ENCODE measurements around the gene NEU4.
"Not testable (repeated sequence)": the region's sequence is repeated elsewhere in the genome, so short reads cannot be mapped to it uniquely, and the experiment has no call there.

NEU4 gene

GRCh38 chr2:241801611-241802420, 7.2 kb upstream of the NEU4 start:
- no peak for TF ChIP-seq Cebpa-rat (IDR thresholded peaks at IDR 0.05)
- Histone ChIP-seq H3K27ac (no peak overlapping the region), H3K4me1 (peaks cover 35 to 82% (median 71%) of the 10 kb centered on the region in 10 experiments), H3K4me2 (peak overlapping the region; percentile 12 to 100 (median 97); a peak in 19 of 22 replicates), H3K4me3 (no peak overlapping the region), H3K36me3 (no peaks in the 10 kb centered on the region), H3K27me3 (peaks cover 0 to 22% (median 6%) of the 10 kb centered on the region in 11 experiments; a peak in 11 of 22 replicates), H4K20me1 (no peaks in the 10 kb centered on the region), H3K9me3 (replicated peaks in 1 of 11) (no peaks in the 10 kb centered on the region), H3K9ac (peak overlapping the region in 3 of 11 experiments; percentile 20 to 51 (median 44); a peak in 3 of 22 replicates)

- Histone ChIP-seq H3K4me2 (peak overlapping the region; percentile 95 to 100 (median 98)), H3K4me3 (peak overlapping the region; percentile 49 to 72 (median 59); a peak in 17 of 20 replicates)
These were observed 6.3 kb upstream of the NEU4 start for GRCh38 chr2:241802421-241803318.

GRCh38 chr2:241803387-241804325, 5.3 kb upstream of the NEU4 start:
- peaks cover 30 to 71% (median 62%) of the 10 kb centered on the region in 10 experiments for H3K4me1 ChIP-seq
- peak overlapping the region; percentile 95 to 100 (median 98) for H3K4me2 ChIP-seq
- H3K27me3 ChIP-seq, result peaks cover 0 to 23% (median 6%) of the 10 kb centered on the region in 11 experiments; a peak in 11 of 22 replicates
- peak overlapping the region; percentile 36 to 71 (median 61) for H3K27ac ChIP-seq
- H3K9me3 ChIP-seq (replicated peaks in 1 of 11), result no peaks in the 10 kb centered on the region
- H3K36me3 ChIP-seq, result no peaks in the 10 kb centered on the region
- no peak for TF ChIP-seq Cebpa-rat (IDR thresholded peaks at IDR 0.05)
- H3K4me3 ChIP-seq, result peak overlapping the region; percentile 49 to 72 (median 59)
- H4K20me1 ChIP-seq, result no peaks in the 10 kb centered on the region
- H3K9ac ChIP-seq, result peak overlapping the region; percentile 53 to 81 (median 69)

More at GRCh38 chr2:241802421-241803318, 6.3 kb upstream of the NEU4 start:
- Histone ChIP-seq H3K9me3 (replicated peaks in 1 of 11) (no peaks in the 10 kb centered on the region), H3K36me3 (no peaks in the 10 kb centered on the region), H3K27ac (peak overlapping the region in 7 of 11 experiments; percentile 52 to 71 (median 61); a peak in 10 of 22 replicates), H3K27me3 (peaks cover 0 to 22% (median 6%) of the 10 kb centered on the region in 11 experiments; a peak in 11 of 22 replicates), H3K4me1 (peaks cover 34 to 73% (median 65%) of the 10 kb centered on the region in 10 experiments), H3K9ac (peak overlapping the region in 8 of 11 experiments; percentile 53 to 81 (median 70); a peak in 11 of 22 replicates), H4K20me1 (no peaks in the 10 kb centered on the region)
- TF ChIP-seq Cebpa-rat (IDR thresholded peaks at IDR 0.05), result no peak

- H3K9me3 ChIP-seq (replicated peaks in 1 of 11), result no peaks in the 10 kb centered on the region
- no peaks in the 10 kb centered on the region; a peak in 2 of 22 replicates for H4K20me1 ChIP-seq
- H3K4me2 ChIP-seq, result peak overlapping the region; percentile 95 to 100 (median 98)
- H3K27ac ChIP-seq, result peak overlapping the region; percentile 36 to 71 (median 61)
- no peak for TF ChIP-seq Cebpa-rat (IDR thresholded peaks at IDR 0.05)
- H3K4me3 ChIP-seq, result peak overlapping the region; percentile 49 to 72 (median 59)
- peaks cover 38 to 71% (median 62%) of the 10 kb centered on the region in 10 experiments for H3K4me1 ChIP-seq
- peaks cover 0 to 32% (median 6%) of the 10 kb centered on the region in 11 experiments; a peak in 11 of 22 replicates for H3K27me3 ChIP-seq
- no peaks in the 10 kb centered on the region for H3K36me3 ChIP-seq
- peak overlapping the region; percentile 53 to 81 (median 69) for H3K9ac ChIP-seq
These were observed 4.4 kb upstream of the NEU4 start for GRCh38 chr2:241804326-241805229.

- H3K4me3 ChIP-seq; H3K4me2 ChIP-seq; H3K36me3 ChIP-seq; H4K20me1 ChIP-seq; H3K9ac ChIP-seq; H3K9me3 ChIP-seq (replicated peaks in 1 of 11); H3K27ac ChIP-seq: not testable (repeated sequence)
- peaks cover 0 to 37% (median 6%) of the 10 kb centered on the region in 11 experiments; a peak in 11 of 22 replicates for H3K27me3 ChIP-seq
- peaks cover 47 to 71% (median 67%) of the 10 kb centered on the region in 10 experiments for H3K4me1 ChIP-seq
These were observed 2.8 kb upstream of the NEU4 start for GRCh38 chr2:241806217-241806616.

- peaks cover 0 to 40% (median 6%) of the 10 kb centered on the region in 11 experiments; a peak in 11 of 22 replicates for H3K27me3 ChIP-seq
- peaks cover 51 to 71% (median 70%) of the 10 kb centered on the region in 10 experiments for H3K4me1 ChIP-seq
- no peaks in the 10 kb centered on the region for H3K9me3 ChIP-seq (replicated peaks in 1 of 11)
- H3K36me3 ChIP-seq, result no peaks in the 10 kb centered on the region
- no peak for TF ChIP-seq Cebpa-rat (IDR thresholded peaks at IDR 0.05)
- peak overlapping the region in 6 of 11 experiments; percentile 9 to 51 (median 22); a peak in 8 of 22 replicates for H3K27ac ChIP-seq
- H3K4me3 ChIP-seq, result no peak overlapping the region
- H3K9ac ChIP-seq, result peak overlapping the region in 5 of 11 experiments; percentile 8 to 60 (median 40); a peak in 5 of 22 replicates
- H3K4me2 ChIP-seq, result peak overlapping the region; percentile 30 to 97 (median 89); a peak in 21 of 22 replicates
- peaks cover 0 to 12% (median 0%) of the 10 kb centered on the region in 11 experiments; a peak in 4 of 22 replicates for H4K20me1 ChIP-seq
These were observed 807 bp upstream of the NEU4 start for GRCh38 chr2:241808051-241808720.
